LNCAP (cell line): ENCODE measurements around the gene MEG3.

Source experiments
- TF ChIP-seq, protein P1 (sequence below): fragments of 450-650 bp; IDR thresholded peaks from 2 replicates; pipeline ENCODE4 v1.5.1; 2017; ENCODE audit warnings: mild to moderate bottlenecking

The MEG3 gene

DNA sequence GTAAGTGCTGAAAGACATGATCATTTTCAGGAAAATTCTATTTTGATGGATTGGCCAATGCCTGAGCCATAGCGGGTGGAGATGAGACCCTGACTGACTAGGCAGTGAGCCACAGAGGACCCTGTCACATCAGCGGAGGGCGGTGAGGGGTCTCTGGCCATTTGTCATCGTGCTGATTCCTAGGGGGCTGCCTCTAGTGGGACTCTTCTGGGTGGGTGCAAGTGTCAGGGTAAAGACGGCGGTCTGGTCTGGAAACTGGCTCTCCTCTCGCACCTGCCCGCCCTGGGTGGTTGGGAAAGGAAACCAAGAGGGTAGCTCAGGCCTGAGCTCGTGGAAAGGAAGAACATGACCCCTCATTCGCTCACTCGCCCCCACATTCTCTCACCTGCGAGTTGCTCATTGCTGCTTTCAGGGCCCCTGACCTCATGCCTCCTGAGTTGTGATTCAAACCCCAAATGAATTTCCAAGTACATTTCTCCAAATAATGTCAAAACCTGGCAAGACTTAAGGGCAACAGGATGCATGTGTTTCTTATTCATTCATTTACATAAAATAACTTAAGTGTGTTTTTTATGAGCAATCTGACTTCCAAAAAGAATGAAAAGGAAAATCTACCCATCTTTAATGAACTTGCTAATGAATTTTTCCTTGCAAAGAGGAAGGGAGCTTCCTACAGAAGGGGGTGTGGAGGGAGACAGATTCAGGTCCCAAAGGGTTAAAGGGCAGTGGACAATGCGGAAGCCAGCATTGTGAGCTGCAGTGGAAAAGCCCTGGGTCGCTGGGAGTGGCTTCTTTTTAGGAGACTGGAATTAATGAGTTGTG, 12.8 kb downstream of the MEG3 start:
- TF ChIP-seq, protein P1, sequence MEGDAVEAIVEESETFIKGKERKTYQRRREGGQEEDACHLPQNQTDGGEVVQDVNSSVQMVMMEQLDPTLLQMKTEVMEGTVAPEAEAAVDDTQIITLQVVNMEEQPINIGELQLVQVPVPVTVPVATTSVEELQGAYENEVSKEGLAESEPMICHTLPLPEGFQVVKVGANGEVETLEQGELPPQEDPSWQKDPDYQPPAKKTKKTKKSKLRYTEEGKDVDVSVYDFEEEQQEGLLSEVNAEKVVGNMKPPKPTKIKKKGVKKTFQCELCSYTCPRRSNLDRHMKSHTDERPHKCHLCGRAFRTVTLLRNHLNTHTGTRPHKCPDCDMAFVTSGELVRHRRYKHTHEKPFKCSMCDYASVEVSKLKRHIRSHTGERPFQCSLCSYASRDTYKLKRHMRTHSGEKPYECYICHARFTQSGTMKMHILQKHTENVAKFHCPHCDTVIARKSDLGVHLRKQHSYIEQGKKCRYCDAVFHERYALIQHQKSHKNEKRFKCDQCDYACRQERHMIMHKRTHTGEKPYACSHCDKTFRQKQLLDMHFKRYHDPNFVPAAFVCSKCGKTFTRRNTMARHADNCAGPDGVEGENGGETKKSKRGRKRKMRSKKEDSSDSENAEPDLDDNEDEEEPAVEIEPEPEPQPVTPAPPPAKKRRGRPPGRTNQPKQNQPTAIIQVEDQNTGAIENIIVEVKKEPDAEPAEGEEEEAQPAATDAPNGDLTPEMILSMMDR, result no peak

DNA sequence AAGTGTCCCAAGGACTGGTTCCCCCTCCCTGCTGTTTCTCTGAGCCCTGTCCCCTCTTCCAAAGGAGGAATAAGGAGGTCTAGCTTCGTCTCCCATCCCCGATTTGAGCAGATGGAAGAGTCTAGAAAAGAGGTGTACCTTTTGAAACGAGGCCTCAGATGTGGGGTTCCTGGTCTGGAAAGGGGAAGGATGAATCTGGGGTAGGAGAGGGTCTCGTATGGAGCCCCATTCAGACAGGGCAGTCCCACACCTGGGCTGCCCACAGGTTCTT, 13.3 kb downstream of the MEG3 start:
- TF ChIP-seq, protein P1, result no peak

DNA sequence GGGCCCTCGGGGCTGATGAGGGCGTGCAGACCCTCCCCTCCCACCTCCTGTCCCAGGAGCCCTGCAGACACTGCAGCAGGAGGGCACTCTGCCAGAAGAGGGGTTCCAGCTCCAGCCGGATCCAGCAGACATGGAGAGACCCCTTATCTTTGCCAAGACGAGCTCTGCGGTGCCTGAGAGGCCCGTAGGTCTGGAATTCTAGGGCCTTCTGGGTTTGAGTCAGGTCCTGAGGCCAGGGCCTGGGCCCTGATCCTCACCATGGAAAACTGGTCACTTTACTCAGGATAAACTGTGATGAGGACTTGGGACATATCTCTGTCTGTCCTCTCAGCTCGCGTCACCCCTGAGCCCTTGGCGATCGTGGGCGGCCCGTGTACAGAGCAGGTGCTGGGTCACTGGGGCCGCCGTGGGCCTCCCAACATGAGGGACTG, 13.8 kb downstream of the MEG3 start:
- TF ChIP-seq, protein P1, result no peak

DNA sequence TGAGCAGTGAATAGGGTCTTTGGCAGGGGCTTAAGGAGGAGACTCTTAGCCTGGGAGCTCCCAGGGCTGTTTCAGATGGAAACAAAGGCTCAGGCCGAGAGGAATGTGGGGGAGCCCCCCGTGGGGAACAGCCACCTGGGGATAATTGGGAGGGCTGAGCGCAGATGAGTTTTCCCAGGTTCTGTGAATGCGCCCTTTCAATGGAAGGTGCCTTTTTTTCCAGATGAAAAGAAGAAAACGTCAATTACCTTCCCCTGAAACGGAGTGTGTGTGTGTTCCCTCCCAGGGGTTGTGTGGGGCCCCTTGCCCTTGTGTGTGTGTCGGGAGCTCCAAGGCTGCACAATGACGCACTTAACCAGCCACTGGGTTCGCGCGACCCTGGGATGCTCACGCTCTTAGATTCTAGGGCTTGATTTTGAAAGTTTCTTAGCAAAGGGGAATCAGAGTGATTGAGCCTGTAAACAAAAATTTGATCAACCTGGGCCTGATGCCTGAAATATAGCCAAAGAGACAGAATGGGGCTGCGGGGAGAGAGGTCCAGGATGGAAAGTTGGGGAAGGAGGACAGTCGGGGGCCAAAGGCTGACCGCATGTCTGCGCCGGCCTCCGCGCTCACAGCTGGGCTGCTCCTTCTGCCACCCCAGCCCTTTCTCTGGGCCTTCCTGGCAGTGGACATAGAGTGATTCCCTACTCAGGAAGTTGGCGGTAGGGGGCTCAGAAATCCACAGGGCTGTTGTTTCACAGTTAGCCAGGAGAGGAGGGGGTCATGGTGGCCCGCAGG, 14.6 kb downstream of the MEG3 start:
- TF ChIP-seq, protein P1, result no peak

DNA sequence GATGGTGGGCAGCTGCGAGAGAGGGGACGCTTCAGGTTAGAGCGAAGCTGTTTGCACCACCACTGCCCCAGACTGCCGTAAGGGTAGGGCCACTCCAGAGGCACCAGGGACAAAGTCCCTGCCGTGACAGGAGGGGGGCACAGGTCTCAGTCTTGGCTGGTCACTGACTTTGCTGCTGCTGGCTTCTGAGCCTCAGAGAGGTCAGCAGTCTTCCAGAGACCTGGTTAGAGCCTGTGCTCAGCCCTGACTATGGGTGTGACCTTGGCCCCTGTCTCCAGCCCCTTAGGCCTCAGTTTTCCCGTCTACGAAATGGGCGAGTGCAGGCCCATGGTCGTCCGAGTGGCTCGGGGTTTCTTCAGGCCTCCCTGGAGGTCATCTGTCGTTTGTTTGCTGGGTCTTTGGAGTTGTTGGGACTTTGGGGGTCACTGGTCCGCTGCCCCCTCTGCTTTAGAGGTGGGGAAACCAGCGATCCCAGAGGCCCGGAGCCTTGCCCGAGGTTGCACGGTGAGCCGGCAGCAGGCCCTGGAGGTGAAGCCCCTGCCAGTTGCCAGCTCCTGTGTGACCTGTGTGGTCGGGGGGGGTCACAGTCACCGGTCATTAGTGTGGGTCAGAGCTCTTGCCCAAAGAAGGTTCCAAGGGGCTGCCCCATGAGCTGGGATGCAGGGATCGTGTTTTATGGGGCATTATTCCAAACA, 15.3 kb downstream of the MEG3 start:
- TF ChIP-seq, protein P1, result no peak

DNA sequence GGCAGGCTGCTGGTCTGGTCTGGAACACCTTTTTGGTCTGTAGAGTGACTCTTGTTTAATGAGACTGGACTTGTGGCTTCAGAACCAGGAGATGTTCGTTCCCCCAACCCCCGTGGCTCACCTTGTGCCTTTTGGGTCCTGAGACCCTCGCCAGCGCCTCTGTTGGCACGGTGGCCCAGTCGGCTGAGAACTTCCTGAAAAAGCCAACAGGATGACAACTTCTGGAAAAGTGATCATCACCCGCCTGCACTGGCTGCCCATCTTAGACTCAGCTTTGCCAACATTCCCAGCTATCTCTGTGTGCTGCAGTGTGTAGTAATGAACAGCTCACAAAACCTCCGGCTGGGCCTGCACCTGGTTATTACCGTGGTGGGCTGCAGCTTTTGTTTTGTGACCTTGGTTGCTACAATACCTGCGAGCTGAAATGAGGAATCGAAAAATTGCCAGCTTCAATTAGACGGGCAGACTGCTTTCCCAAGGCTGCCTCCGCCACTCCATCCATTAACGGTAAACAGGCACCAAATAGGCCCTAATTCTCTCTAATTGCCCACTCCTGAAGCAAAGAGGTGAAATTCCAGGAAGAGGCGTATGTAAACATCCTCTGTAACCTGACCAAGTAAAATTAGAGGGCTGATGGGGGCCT, 16.0 kb downstream of the MEG3 start:
- TF ChIP-seq, protein P1, result no peak

DNA sequence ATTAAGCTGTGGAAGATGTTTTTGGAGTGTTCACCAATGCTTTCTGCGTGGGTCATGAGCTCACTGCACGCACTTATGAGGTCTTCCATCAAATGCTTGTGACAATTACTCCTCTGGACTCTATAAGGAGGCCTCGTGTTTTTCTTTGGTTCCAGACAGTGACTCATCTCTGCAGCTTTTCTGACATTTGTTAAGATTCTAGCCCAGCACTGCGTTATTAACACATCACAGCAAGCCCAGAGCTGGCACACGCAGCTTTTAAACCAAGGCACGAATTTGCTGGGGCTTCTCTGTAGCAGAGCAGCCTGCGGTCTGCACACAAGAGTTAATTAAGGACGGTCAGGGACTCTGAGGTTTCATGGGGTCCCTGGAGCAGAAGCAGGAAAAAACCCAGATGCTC, 16.9 kb downstream of the MEG3 start:
- TF ChIP-seq, protein P1, result no peak
